Activated T-cell treated with anti-CD3 and anti-CD28 coated beads, Interleukin-2, amount 50 U/mL, for 4 hours (primary cell): ENCODE data around the gene NECTIN4. TPM values are rescaled to one million over a fixed set of nuclear protein-coding genes. Genes with fewer than 3 reads are reported as not detected.

ENCODE experiments used
- ATAC-seq, 2 donors: fragments of 200-7000 bp; cut with Tn5 transposase; one replicate each; pipeline ENCODE4 v1.10.0; 2021
- DNase-seq: peaks from one replicate; pipeline ENCODE4 v3.0.0-alpha.2; 2020
- H3K27me3 Mint-ChIP-seq: one replicate; pipeline ENCODE4 v1.8.0; 2021; ENCODE audit warnings: low read depth, mixed read lengths
- H3K36me3 Mint-ChIP-seq: one replicate; pipeline ENCODE4 v1.8.0; 2022; ENCODE audit warnings: mixed read lengths; ENCODE audit not compliant: insufficient read depth
- H3K4me1 Mint-ChIP-seq: one replicate; pipeline ENCODE4 v1.8.0; 2021; ENCODE audit warnings: low read depth, mixed read lengths
- H3K4me3 Mint-ChIP-seq: one replicate; pipeline ENCODE4 v1.8.0; 2021; ENCODE audit warnings: mild to moderate bottlenecking, moderate library complexity, mixed read lengths
- H3K9me3 Mint-ChIP-seq: one replicate; pipeline ENCODE4 v1.8.0; 2021; ENCODE audit warnings: mixed read lengths
- total RNA-seq, 3 donors: library from RNA; stranded (reverse); gene quantifications; one replicate each; pipeline ENCODE4 v1.2.1, GENCODE V29; 2021

The NECTIN4 gene
- total RNA-seq, 3 donors from 2014 or later, result 0.08 TPM; not detected in 2

- Mint-ChIP-seq H3K4me1 (peaks cover 40% of the 10 kb centered on the region), H3K9me3 (peaks cover 3% of the 10 kb centered on the region), H3K4me3 (peak overlapping the region; percentile 86), H3K27me3 (no peaks in the 10 kb centered on the region), H3K36me3 (peaks cover 8% of the 10 kb centered on the region)
- ATAC-seq (peak in 1 of 2 donors; percentile 30), DNase-seq (no peak)
These were observed 67.4 kb downstream of the NECTIN4 start for GRCh38 chr1:161021970-161022353.

DNA sequence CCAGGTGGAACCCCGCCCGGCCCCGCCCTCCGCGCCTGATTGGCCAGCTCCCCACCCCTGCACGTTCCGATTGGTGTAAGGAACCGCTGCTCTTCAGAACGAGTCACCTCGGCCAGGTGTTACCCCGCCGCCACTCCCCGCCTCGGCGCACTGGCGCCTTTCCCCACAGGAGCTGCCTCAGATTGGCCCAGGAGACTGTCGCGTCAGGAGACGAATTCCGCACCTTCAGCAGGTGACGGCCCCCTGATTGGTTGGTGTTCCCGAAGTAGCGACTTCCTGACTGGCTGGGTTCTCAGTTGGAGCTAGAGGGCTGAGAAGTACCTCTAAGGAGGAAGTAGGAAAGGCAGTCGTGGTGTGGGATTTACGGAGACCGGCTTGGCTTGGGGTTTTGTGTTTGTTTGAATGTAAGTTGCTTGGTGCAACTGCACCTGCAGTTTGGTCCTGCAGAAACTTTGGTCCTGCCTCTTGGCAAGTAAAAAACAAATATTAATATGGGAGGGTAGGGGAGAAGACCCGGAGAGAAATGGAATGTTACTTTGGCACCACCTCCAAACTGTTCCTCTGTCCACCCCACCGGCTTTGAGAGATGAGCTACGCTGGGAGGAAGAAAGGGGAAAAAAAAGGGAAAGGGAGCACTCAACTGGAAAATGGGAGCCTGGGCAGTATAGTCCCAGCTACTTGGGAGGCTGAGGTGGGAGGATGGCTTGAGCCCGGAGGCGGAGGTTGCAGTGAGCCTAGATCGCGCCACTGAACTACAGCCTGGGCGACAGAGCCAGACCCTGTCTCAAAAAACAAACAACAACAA lies 68.0 kb downstream of the NECTIN4 start:
- peaks cover 36% of the 10 kb centered on the region for H3K4me1 Mint-ChIP-seq
- no peaks in the 10 kb centered on the region for H3K27me3 Mint-ChIP-seq
- peaks cover 5% of the 10 kb centered on the region for H3K36me3 Mint-ChIP-seq
- DNase-seq (peak; percentile 84), ATAC-seq (peak; percentile 93 to 94)
- H3K4me3 Mint-ChIP-seq, result peak overlapping the region; percentile 86
- H3K9me3 Mint-ChIP-seq, result no peaks in the 10 kb centered on the region

Other genes with a start within 250 kb of the NECTIN4 start
- gene CD244, start 226.7 kb downstream of the NECTIN4 start, total RNA-seq, result under 1 TPM; 0.30 to 0.53 (median 0.38) TPM
- gene ITLN1, start 204.4 kb downstream of the NECTIN4 start, total RNA-seq, result not detected
- gene ITLN2, start 134.7 kb downstream of the NECTIN4 start, total RNA-seq, result not detected
- 1 to 10 TPM; 3.9 to 7.6 (median 7.3) TPM for gene F11R, start 68.4 kb downstream of the NECTIN4 start, total RNA-seq
- gene TSTD1, start 50.6 kb downstream of the NECTIN4 start, total RNA-seq, result 10 to 100 TPM; 20.3 to 67.2 (median 25.6) TPM
- 10 to 100 TPM; 44.3 to 53.0 (median 44.9) TPM for gene USF1, start 43.6 kb downstream of the NECTIN4 start, total RNA-seq
- gene ARHGAP30, start 19.7 kb downstream of the NECTIN4 start, total RNA-seq, result 100 to 1,000 TPM; 103 to 128 (median 106) TPM
- gene KLHDC9, start 8.8 kb upstream of the NECTIN4 start, total RNA-seq, result under 1 TPM in 1 of 3 donors, not detected in 2; 0.43 TPM
- 100 to 1,000 TPM; 231 to 238 (median 235) TPM for gene PFDN2, start 28.5 kb upstream of the NECTIN4 start, total RNA-seq
- 10 to 100 TPM; 41.4 to 51.8 (median 42.2) TPM for gene NIT1, start 28.5 kb upstream of the NECTIN4 start, total RNA-seq
- 10 to 100 TPM; 50.7 to 56.7 (median 51.2) TPM for gene DEDD, start 43.1 kb upstream of the NECTIN4 start, total RNA-seq
- 10 to 100 TPM; 87.5 to 98.8 (median 92.8) TPM for gene UFC1, start 64.4 kb upstream of the NECTIN4 start, total RNA-seq
- gene USP21, start 69.9 kb upstream of the NECTIN4 start, total RNA-seq, result 10 to 100 TPM; 25.0 to 28.3 (median 27.4) TPM
- gene PPOX, start 76.9 kb upstream of the NECTIN4 start, total RNA-seq, result 10 to 100 TPM; 10.0 to 13.8 (median 12.8) TPM
- gene B4GALT3, start 87.9 kb upstream of the NECTIN4 start, total RNA-seq, result 10 to 100 TPM; 73.9 to 76.3 (median 75.9) TPM
- 1 to 10 TPM in 1 of 3 donors, under 1 TPM in 2; 0.34 to 1.1 (median 0.63) TPM for gene ADAMTS4, start 109.5 kb upstream of the NECTIN4 start, total RNA-seq
- gene NDUFS2, start 112.8 kb upstream of the NECTIN4 start, total RNA-seq, result 10 to 100 TPM; 70.7 to 80.5 (median 73.2) TPM
- gene FCER1G, start 125.7 kb upstream of the NECTIN4 start, total RNA-seq, result 1 to 10 TPM in 1 of 3 donors, under 1 TPM in 1, not detected in 1; 0.83 to 1.4 TPM
- 1 to 10 TPM; 1.1 to 2.0 (median 2.0) TPM for gene APOA2, start 134.1 kb upstream of the NECTIN4 start, total RNA-seq
- gene TOMM40L, start 136.5 kb upstream of the NECTIN4 start, total RNA-seq, result 10 to 100 TPM; 23.8 to 29.8 (median 25.5) TPM
- under 1 TPM in 1 of 3 donors, not detected in 2; 0.46 TPM for gene NR1I3, start 148.6 kb upstream of the NECTIN4 start, total RNA-seq
- gene PCP4L1, start 169.2 kb upstream of the NECTIN4 start, total RNA-seq, result not detected
- gene MPZ, start 220.4 kb upstream of the NECTIN4 start, total RNA-seq, result 1 to 10 TPM in 2 of 3 donors, under 1 TPM in 1; 0.83 to 2.0 (median 1.1) TPM
- gene SDHC, start 224.8 kb upstream of the NECTIN4 start, total RNA-seq, result 100 to 1,000 TPM; 179 to 202 (median 186) TPM